ENCODE data around the gene UBC. TPM values are rescaled to one million over a fixed set of nuclear protein-coding genes. Genes with fewer than 3 reads are reported as not detected.

The UBC gene
- total and polyA plus RNA-seq, 9 of the 15 experiments (the other 6 are each of a cell fraction or from before 2014, with no cell fraction given), result 533 to 1,153 (median 813) TPM

GRCh38 chr12:124917135-124917840 is 2.8 kb upstream of the UBC start (continued):
- TF ChIP-seq HNRNPLL (IDR thresholded peaks at IDR 0.05; ENCODE audit: low read depth, low read length, poor library complexity, severe bottlenecking), result no peak
- 0 out of 2 replicates have a peak, but pooled peaks have one; percentile 45 for TF ChIP-seq TAF7 (tag; IDR thresholded peaks at IDR 0.05)
- peak; percentile 95 for TF ChIP-seq NFE2 (IDR thresholded peaks at IDR 0.05; ENCODE audit: low read depth)
- TF ChIP-seq FOSL1 (tag; conservative IDR thresholded peaks at IDR 0.05), result peak; percentile 98
- no peak for TF ChIP-seq MECOM (CRISPR knock-in tag; IDR thresholded peaks at IDR 0.05)
- TF ChIP-seq DEAF1 (CRISPR knock-in tag; IDR thresholded peaks at IDR 0.05), result 0 out of 2 replicates have a peak, but pooled peaks have one; percentile 14
- TF ChIP-seq ZKSCAN1 (IDR thresholded peaks at IDR 0.05; ENCODE audit: low read depth, low read length), result no peak
- peak; percentile 45; the same call in 1 of the 2 replicates for TF ChIP-seq CBX1 (IDR thresholded peaks at IDR 0.05; ENCODE audit: low read depth)
- no peak for TF ChIP-seq ZNF445 (CRISPR knock-in tag; IDR thresholded peaks at IDR 0.05; ENCODE audit: low read depth)
- peak; percentile 51; the same call in 1 of the 2 replicates for TF ChIP-seq PHF8 (IDR thresholded peaks at IDR 0.05; ENCODE audit: borderline replicate concordance, low read length)
- no peak for TF ChIP-seq ZBTB17 (CRISPR knock-in tag; IDR thresholded peaks at IDR 0.05)
- no peak for TF ChIP-seq E2F3 (CRISPR knock-in tag; IDR thresholded peaks at IDR 0.05)
- no peak for TF ChIP-seq PREB (CRISPR knock-in tag; IDR thresholded peaks at IDR 0.05)
- peak; percentile 23; the same call in 1 of the 2 replicates for TF ChIP-seq DIDO1 (tag; IDR thresholded peaks at IDR 0.05; ENCODE audit: low read depth)
- no peak for TF ChIP-seq ZNF75A (CRISPR knock-in tag; IDR thresholded peaks at IDR 0.05)
- no peak for TF ChIP-seq KAT2B (IDR thresholded peaks at IDR 0.05; ENCODE audit: low read depth, low read length)
- TF ChIP-seq PTRF (tag; IDR thresholded peaks at IDR 0.05), result no peak
- 0 out of 2 replicates have a peak, but pooled peaks have one; percentile 10 for TF ChIP-seq MIER1 (IDR thresholded peaks at IDR 0.05; ENCODE audit: low read depth)
- TF ChIP-seq AFF1 (IDR thresholded peaks at IDR 0.05; ENCODE audit: low read depth in 1 of 2, partially characterized antibody in 2 of 2), result peak; percentile 25 to 62
- TF ChIP-seq ZNF311 (CRISPR knock-in tag; IDR thresholded peaks at IDR 0.05), result no peak
- TF ChIP-seq ZNF282 (CRISPR knock-in tag; IDR thresholded peaks at IDR 0.05), result no peak
- TF ChIP-seq GABPA (tag; conservative IDR thresholded peaks at IDR 0.05; ENCODE audit: low read depth), result peak; percentile 96
- TF ChIP-seq ZZZ3 (IDR thresholded peaks at IDR 0.05), result no peak
- TF ChIP-seq ZNF24 (IDR thresholded peaks at IDR 0.05), result no peak

Data from K562 (cell line).